Ovary (tissue), 9 donors: ENCODE results near the gene CYTIP. TPM values are rescaled to one million over a fixed set of nuclear protein-coding genes. Genes with fewer than 3 reads are reported as not detected.

ENCODE experiments used
- DNase-seq, 5 donors: peaks; one replicate each; pipeline ENCODE4 v3.0.0-alpha.2; 2019 to 2020
- H3K27ac ChIP-seq, 2 donors: fragments of 200-600 bp; one replicate each; pipeline versions ENCODE4 v1.5.1 to v1.8.0; 2019 to 2022
- H3K27me3 ChIP-seq: fragments of 200-600 bp; one replicate; pipeline ENCODE4 v1.8.0; 2022
- H3K36me3 ChIP-seq: fragments of 200-600 bp; sonication (generic); one replicate; pipeline ENCODE4 v1.5.1; 2019
- H3K4me1 ChIP-seq: one replicate; pipeline ENCODE4 v1.8.1; 2013; ENCODE audit warnings: mild to moderate bottlenecking, moderate library complexity; ENCODE audit not compliant: insufficient read depth
- H3K4me3 ChIP-seq: fragments of 200-600 bp; sonication (generic); one replicate; pipeline ENCODE4 v1.5.1; 2017
- H3K9me3 ChIP-seq, 2 donors: fragments of 200-600 bp in 1 of 2; sonication (generic) in 1 of 2; one replicate each; pipeline versions ENCODE4 v1.5.1 to v1.8.1; 2013 to 2019; ENCODE audit warnings: mild to moderate bottlenecking in 1 of 2, moderate library complexity in 1 of 2
- CTCF ChIP-seq, 3 donors: fragments of 450-650 bp in 2 of 3; fragments of 200-600 bp in 1 of 3; IDR thresholded peaks; one replicate each; pipeline versions ENCODE4 v1.5.1 to v1.8.0; 2016 to 2022; ENCODE audit warnings: antibody characterized with exemption in 3 of 3, mild to moderate bottlenecking in 1 of 3
- EP300 ChIP-seq: sonication (generic); formaldehyde crosslinking; IDR thresholded peaks from one replicate; pipeline ENCODE4 v1.6.1; 2017; ENCODE audit warnings: antibody characterized with exemption
- POLR2A ChIP-seq: fragments of 450-650 bp; IDR thresholded peaks from one replicate; pipeline ENCODE4 v1.6.1; 2017; ENCODE audit warnings: antibody characterized with exemption, mild to moderate bottlenecking, moderate library complexity
- WGBS, 3 donors: extraction: QIAGEN DNeasy Blood & Tissue Kit in 1 of 3; methylation state at CpG; one replicate each; pipeline versions ENCODE4 v1.1.5 to v1.1.7; 2013 to 2017; 5-methylcytosine and 5-hydroxymethylcytosine counted together
- intact Hi-C, 4 donors: fragments of 100-400 bp; cut with DNase I; formaldehyde crosslinking; loops; one replicate each; pipeline versions ENCODE4 v1.11.0 to v1.15.1; 2022 to 2023
- polyA plus RNA-seq, 2 donors: library from polyadenylated mRNA; stranded (reverse); fragments of 200-250 nt in 1 of 2; fragments of 350-450 nt in 1 of 2; fragmentation: Illumina TruSeq in 1 of 2; extraction: RNeasy Lipid Tissue Mini Kit (QIAGEN cat#74804) in 1 of 2; gene quantifications; one replicate each; pipeline ENCODE4 v1.2.3, GENCODE V29; 2013 to 2014
- total RNA-seq, 7 donors: library from RNA; depleted of rRNA in 2 of 7; stranded (reverse); fragments of >200 nt in 2 of 7; fragmentation: NEBNext Ultra II Directional in 3 of 7; extraction: Animal tissue kit (Norgen Biotek cat#: 25700) in 3 of 7; gene quantifications; one replicate each; pipeline versions ENCODE4 v1.1.0 to v1.2.4, GENCODE V29; 2016 to 2023
- donor health status: DM: no; HTN: no; CAD: no; lungs with moderate emphysema.
- donor health status: DM: no; HTN: no; CAD: no.
- donor health status: Bipolar disorder and iron deficiency.
- donor health status: DM: yes; HTN: yes; CAD: no.
- donor health status: DM: no; HTN: no; CAD: no.
- donor health status: DM: yes; HTN: yes; CAD: no.

CYTIP gene
- total and polyA plus RNA-seq, 9 donors, result 0.66 to 6.1 (median 2.7) TPM

DNA sequence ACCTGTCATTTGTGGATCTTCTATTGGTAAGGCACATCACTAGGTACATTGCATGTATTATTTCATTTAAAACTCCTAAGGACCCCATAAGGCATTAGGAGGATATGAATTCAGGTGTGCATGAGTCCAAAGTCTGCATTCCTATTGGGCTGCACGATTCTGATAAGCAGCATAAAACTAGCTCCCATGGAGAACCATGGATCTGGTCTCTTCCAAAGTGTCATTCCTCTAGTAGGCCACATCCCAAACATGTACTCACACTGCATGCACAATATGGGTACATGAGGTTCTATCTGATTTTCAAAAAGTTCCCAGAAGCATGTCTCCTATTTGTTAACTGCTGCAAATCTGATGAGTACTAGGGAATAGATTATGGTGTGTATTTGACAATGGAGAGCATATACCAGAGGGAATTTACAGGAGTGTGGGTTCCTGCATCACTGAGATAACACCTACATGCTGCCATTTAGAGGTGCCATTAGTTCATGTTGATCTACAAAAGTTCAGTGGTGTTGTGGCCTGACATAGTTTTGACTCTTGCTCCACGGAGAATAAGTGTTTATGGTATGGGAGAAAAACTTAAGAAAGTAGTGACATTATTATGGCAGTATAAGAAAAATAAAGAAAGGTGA, 11.3 kb downstream of the CYTIP start:
- 52 to 70% (median 66%) methylated on average over 2 of the region's 2 CpGs for WGBS, 3 donors
- Histone ChIP-seq H3K36me3 (no peaks in the 10 kb centered on the region), H3K4me3 (no peak overlapping the region), H3K9me3 (no peaks in the 10 kb centered on the region), H3K27ac (no peak overlapping the region), H3K27me3 (no peaks in the 10 kb centered on the region), H3K4me1 (no peaks in the 10 kb centered on the region)
- intact Hi-C loops, result no loop called here
- TF ChIP-seq POLR2A, result no peak
- no peak for TF ChIP-seq CTCF (IDR thresholded peaks at IDR 0.05)
- TF ChIP-seq EP300, result no peak
- DNase-seq, result no peak

- 89 to 91% (median 90%) methylated on average over 3 of the region's 3 CpGs for WGBS, 3 donors
- intact Hi-C loops, result no loop called here
- H3K4me1 ChIP-seq, result no peaks in the 10 kb centered on the region
- H3K27me3 ChIP-seq, result no peaks in the 10 kb centered on the region
- no peak overlapping the region for H3K27ac ChIP-seq
- DNase-seq, result no peak
- H3K36me3 ChIP-seq, result no peaks in the 10 kb centered on the region
- no peak for TF ChIP-seq POLR2A
- no peak for TF ChIP-seq CTCF (IDR thresholded peaks at IDR 0.05)
- TF ChIP-seq EP300, result no peak
- H3K4me3 ChIP-seq, result no peak overlapping the region
- no peaks in the 10 kb centered on the region for H3K9me3 ChIP-seq
Observed at GRCh38 chr2:157431176-157431575, 12.7 kb downstream of the CYTIP start.

DNA sequence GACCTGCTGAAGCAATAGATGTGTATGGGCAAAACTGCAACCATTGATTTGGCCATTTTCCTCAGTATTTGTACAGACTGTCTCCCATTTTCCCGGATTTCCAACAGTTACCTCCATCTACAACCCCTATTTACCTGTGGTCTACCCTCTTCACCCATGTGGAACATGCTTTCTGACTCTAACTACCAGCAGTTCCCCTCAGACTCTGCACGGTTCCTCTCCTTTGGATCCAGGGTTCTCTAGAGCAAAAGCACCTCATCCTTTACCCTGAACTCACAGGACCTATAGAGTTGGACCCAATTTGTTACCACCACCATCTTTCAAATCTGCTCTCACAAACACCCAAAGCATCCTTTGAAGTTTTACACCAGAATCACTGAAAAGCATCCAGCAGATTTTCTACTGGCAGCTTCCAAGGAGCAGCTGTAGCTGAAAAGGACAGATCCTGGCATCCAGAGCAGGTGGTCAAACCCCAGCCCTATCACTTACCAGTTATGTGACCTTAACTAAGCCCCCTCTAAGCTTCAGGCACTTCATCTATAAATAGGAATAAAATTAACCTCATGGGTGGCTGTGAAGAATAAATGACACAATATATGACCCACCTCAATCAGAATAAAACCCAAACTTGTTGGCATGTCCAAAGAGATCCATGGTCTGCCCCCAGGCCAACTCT, 15.3 kb downstream of the CYTIP start:
- H3K4me3 ChIP-seq, result no peak overlapping the region
- 76 to 85% (median 84%) methylated on average over 2 of the region's 2 CpGs for WGBS, 3 donors
- no peaks in the 10 kb centered on the region for H3K36me3 ChIP-seq
- no peak overlapping the region for H3K27ac ChIP-seq
- no peaks in the 10 kb centered on the region for H3K9me3 ChIP-seq
- H3K27me3 ChIP-seq, result no peaks in the 10 kb centered on the region
- no peak for DNase-seq
- intact Hi-C loops, result no loop called here
- no peak for TF ChIP-seq CTCF (IDR thresholded peaks at IDR 0.05)
- H3K4me1 ChIP-seq, result no peaks in the 10 kb centered on the region

DNA sequence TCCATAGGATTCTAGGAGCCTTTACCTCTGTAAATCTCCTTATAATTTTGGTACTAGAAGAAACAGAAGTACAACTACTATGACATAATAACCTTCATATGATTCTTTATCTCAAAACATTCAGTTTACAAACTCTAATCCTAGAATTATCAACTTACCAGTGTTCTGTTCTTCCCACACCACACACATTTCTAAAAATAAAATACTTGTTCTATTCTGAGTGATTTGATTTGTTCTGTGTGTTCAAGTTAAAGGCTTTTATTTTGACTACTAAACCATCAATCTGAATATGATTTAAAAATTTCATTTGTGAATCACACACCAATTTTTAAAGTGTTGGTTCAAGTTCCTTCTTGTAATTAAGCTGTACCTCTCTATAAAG, 16.0 kb downstream of the CYTIP start:
- Histone ChIP-seq H3K36me3 (no peaks in the 10 kb centered on the region), H3K4me3 (no peak overlapping the region), H3K4me1 (no peaks in the 10 kb centered on the region), H3K27me3 (no peaks in the 10 kb centered on the region), H3K27ac (no peak overlapping the region), H3K9me3 (no peaks in the 10 kb centered on the region)
- TF ChIP-seq EP300 (no peak), CTCF (IDR thresholded peaks at IDR 0.05) (no peak), POLR2A (no peak)
- no peak for DNase-seq
- intact Hi-C loops, result no loop called here
